HG03354 (cell line): ENCODE results near the gene MEI4.
"Not testable (repeated sequence)": the region's sequence is repeated elsewhere in the genome, so short reads cannot be mapped to it uniquely, and the experiment has no call there.

Experiments used
- ATAC-seq: cut with Tn5 transposase; IDR thresholded peaks from one replicate; pipeline ENCODE4 v1.9.1; 2021; ENCODE audit warnings: mild to moderate bottlenecking; ENCODE audit not compliant: unreplicated experiment, poor library complexity, severe bottlenecking

The MEI4 gene

DNA sequence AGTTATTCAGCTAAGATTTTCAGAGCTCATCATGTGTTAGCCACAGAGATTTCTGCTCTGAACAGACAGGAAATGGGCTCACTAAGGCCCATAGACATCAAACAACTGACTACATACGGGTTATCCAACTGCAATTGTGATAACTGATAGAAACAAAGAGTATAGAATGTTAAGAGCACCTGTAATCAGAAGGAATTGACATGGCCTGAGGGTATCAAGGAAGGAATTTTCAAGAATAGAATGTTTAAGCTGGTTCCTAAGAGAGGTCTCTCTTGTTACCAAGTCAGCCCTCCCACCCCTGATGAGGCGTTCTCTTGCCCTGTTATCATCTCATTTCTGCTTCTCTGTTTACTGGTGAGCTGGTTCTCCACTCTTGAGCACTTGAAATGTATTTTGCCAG is at the start of gene MEI4:
TSS of gene MEI4 (plus strand) at position 301 of the 400 bp plus-strand sequence. CDS start 37,633 bp downstream, outside the sequence.
- no peak for ATAC-seq

- ATAC-seq: no peak
Observed at GRCh38 chr6:77604476-77604875, 48.4 kb upstream of the MEI4 start.

DNA sequence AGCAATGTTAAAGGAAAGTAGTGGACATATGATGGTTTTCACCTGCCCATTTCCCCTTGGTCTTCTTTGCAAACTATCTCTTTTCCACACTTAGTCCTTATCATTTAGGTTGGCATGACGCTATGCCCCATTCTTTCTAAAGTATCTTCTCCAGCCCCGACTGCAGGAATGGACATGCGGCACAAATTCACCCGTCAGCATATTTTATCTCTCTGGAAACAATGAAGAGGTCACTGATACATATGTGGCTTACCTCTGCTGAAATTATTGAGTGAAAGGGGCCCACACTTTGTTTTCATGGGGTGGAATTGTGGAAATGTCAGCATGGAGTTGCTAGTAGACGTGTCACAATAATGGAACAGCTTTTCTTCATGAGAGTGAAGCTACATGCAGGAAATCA is 45.8 kb upstream of the MEI4 start:
- no peak for ATAC-seq

DNA sequence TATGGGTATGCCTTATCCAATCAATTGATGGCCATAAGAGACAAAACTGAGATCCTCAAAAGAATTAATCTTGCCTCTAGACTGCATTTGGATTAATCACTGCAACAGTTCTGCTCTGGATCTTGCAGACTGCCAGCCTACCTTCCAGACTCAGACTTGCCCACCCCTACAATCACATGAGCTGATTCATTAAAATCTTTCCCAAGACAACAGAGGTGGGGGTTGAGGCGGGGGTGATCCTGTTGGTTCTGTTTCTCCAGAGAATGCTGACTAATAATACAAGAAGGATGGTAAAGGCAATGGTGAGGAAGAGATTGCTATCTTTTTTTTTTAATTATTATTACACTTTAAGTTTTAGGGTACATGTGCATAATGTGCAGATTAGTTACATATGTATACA is 43.7 kb upstream of the MEI4 start:
- no peak for ATAC-seq

DNA sequence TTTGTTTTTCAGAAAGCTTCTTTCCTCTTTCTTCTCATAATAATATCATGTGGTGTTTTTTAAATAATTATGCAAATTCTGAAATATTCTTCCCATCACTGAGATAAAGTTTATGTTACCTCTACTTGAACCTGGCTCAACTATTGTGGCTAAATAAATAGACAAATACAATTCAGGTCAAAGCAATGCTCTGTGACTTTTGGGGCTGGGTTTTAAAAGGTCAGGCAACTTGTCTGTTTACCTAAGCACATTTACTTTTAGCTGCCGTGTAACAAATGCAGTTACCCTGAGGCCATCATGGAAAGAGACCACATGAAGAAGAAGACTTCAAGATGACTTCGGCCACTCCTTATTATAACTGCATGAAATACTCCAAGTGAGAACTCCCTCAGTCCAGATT is 33.7 kb upstream of the MEI4 start:
- no peak for ATAC-seq

- peak; percentile 74 for ATAC-seq
Observed at GRCh38 chr6:77620278-77620882, 32.5 kb upstream of the MEI4 start.

- ATAC-seq: no peak
Observed at GRCh38 chr6:77624515-77624914, 28.3 kb upstream of the MEI4 start.

- no peak for ATAC-seq
Observed at GRCh38 chr6:77626426-77626825, 26.4 kb upstream of the MEI4 start.

- ATAC-seq: no peak
Observed at GRCh38 chr6:77630014-77630413, 22.8 kb upstream of the MEI4 start.

GRCh38 chr6:77633471-77633870 is 19.4 kb upstream of the MEI4 start:
- ATAC-seq: no peak

GRCh38 chr6:77633993-77634715 is 18.7 kb upstream of the MEI4 start:
- no peak for ATAC-seq

DNA sequence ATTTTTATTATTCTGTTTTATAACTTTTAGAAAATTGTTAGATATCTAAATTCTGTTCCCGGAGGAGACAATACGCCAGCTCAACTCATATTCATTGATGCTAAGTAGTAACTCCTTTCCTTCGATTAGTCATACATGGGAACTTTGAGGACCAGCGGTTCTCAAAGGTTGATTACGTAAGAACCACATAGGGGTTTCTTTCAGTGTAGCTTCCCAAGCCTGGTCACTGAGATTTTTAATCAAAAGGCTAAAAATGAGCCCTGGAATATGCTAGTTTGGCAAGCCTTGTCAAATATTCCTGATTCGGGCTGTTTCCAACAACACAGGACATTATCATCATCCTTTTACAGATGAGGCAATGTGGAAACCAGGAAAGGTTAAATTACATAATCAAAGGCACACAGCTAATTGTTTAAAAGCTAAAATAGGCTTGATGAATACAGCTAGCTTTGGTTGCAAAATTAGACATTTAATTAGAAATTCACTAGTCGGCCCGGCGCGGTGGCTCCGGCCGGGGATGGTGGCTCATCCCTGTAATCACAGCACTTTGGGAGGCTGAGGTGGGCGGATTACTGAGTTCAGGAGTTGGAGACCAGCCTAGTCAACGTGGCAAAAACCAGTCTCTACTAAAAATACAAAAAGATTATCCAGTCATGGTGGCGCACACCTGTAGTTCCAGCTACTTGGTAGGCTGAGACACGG is 14.6 kb upstream of the MEI4 start:
- no peak for ATAC-seq

DNA sequence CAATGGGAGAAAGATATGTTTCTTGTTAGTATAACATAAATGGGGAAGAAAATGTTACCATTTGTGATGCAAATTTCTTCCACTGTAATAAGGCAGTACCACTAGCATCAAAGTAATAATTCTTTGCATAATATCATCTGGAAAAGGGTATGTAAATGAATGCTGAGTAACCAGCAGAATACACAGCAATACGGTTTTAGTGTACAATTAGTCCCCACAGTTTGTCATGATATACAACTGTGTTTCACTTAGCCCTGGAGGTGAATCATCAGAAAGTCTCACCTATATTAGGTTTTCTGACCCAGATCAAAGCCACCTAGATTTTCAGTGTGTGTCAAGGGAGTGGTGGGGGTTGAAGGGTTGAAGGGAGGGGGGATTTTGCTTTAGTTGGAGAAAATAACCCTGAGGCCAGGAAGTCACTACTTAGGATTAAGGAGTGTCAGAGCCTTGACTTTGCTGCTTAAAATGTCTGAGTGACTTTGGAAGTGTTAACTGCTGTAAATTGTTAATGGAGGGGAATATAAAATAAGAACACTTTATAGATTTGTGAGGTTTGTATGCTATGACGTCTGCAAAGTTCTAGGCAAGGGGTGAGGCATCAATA is 8.6 kb upstream of the MEI4 start:
- no peak for ATAC-seq

DNA sequence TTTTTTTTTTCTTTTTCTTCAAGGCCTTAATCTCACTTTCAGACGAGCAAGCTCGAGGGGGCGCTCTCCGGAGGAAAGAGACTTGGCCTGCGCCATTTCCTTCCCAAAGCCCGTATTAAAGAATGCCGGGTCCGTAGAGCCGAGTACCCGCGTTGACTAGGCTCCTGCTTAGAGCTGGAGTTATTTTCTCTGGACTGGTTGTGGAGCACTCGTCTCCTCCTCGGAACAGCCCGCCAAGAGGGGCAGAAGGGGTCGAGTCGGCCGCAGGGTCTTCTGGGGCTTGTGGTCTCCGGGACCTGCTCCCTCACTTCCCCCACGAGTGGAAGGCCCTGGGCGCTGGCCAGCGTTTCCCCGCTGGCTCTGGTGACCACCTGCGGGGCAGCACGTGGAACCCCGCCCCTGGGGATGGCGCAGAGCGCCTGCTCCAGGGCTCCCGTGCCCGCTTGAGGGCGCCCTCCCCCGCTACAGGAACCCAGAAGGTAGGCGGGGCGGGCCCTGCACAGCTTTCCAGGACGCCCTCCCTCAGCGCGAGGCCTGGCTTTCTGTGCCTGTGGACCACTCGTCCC is 2.7 kb upstream of the MEI4 start:
- no peak for ATAC-seq

DNA sequence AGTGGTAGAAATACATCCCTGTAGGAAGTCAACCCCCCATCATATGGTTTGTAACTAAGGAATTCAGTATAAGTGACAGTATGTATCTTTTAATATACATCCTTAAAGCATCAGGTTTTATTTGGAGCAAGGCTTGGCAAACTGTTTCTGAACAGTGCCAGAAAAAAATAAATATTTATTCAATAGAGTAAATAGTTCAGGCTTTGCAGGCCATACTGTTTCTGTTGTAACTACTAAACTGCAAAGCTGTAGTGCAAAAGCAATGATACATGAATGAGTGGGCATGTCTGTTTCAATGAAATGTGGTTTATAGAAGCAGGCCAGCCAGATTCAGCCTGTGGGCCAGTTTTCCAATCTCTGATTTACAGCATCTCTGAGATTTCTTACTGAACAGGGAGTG is 977 bp downstream of the MEI4 start:
- no peak for ATAC-seq

DNA sequence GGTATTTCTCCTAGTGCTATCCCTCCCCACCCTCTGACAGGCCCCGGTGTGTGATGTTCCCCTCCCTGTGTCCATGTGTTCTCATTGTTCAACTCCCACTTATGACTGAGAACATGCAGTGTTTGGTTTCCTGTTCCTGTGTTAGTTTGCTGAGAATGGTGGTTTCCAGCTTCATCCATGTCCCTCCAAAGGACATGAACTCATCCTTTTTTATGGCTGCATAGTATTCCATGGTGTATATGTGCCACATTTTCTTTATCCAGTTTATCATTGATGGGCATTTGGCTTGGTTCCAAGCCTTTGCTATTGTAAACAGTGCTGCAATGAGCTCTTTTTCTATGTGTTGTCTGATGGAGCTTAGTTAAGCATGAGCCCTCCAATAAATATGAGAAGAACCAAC is 2.2 kb downstream of the MEI4 start:
- not testable (repeated sequence) for ATAC-seq

- ATAC-seq: no peak
Observed at GRCh38 chr6:77656999-77657764, 4.3 kb downstream of the MEI4 start.

DNA sequence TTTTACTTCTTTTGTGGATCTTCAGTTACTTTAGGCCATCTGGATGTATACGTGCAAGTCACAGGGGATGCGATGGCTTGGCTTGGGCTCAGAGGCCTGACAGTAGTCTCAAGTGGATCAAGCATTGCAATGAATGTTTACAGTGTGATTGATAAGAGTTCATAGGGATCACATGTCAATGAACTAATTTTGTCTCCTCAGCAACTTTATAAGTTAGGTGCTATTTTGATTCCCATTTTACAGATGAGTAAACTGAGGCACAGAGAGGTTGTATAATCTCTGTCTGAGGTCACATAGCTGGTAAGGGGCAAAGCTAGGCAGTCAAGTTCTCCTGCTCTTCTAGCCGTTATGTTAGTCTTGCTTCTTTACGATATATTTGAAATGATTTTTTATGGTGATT is 13.5 kb downstream of the MEI4 start:
- no peak for ATAC-seq

DNA sequence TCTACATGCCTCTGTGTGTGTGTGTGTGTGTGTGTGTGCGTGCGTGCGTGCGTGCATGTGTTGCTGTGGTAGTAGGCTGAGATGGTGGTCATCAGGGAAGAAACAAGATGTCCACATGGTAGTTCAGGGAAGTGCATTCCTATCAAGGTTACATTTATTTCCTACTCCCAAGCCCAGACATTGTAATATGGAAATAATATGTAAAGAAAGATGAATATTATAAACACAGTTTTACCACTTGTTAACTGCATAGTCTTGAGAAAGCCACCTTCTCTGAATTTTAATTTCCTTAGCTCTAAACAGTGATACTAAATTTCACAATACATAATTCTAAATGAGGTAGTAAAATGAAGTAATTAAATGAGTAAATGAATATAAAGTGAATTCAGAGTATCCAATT is 14.0 kb downstream of the MEI4 start:
- ATAC-seq: no peak

DNA sequence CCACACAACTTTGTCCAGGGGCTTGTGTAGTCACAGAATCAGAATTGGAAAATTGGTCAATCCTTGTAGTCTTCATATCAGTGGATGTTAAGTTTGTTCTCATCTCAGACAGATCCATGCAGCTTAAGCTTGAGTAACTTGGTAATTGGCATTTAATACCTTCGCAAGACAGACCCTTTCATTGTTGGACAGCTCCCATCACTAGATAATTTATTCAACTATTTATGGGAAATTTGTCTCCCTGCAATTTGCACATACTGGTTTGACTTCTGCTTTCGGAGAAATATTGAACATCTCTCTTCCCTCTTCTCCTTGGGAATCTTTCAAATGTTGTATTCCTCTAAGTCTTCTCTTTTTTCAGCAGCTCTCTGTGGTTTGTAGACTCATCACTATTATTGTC is 17.1 kb downstream of the MEI4 start:
- ATAC-seq: no peak
